Measurements from ENCODE around the gene RBM44.
"Not testable (repeated sequence)": the region's sequence is repeated elsewhere in the genome, so short reads cannot be mapped to it uniquely, and the experiment has no call there.

The RBM44 gene

DNA sequence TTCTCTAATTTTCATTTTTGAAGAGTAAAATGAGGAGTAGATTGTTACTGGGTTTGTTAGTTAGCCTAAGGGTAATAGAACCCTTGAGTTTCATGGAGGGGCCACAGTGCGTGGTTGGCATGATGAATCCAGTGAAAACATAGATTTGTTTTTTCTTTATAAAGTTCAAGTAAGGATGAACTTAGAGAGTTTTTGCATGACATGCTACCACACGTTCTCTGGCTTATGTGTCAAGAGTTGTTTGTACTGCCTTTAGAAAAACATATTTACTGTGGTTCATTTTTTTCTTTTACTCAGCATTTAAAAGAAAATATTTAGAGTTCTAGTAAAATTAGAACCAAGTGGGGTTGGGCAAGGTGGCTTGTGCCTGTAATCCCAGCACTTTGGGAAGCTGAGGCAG lies 21.8 kb downstream of the RBM44 start:
- Histone ChIP-seq H3K4me1 (ENCODE audit: insufficient read depth, low read length) (no peaks in the 10 kb centered on the region), H3K4me3 (ENCODE audit: low read depth in 1 of 2, low read length in 2 of 2) (no peak overlapping the region), H3K36me3 (ENCODE audit: insufficient read depth, low read length) (no peaks in the 10 kb centered on the region), H3K27ac (ENCODE audit: low read depth, low read length) (no peak overlapping the region), H3K9ac (ENCODE audit: low read length) (no peak overlapping the region), H3K27me3 (ENCODE audit: control insufficient read depth in 1 of 2, insufficient read depth in 2 of 2, low read length in 2 of 2) (no peaks in the 10 kb centered on the region), H3K9me3 (ENCODE audit: low read length) (no peaks in the 10 kb centered on the region)

DNA sequence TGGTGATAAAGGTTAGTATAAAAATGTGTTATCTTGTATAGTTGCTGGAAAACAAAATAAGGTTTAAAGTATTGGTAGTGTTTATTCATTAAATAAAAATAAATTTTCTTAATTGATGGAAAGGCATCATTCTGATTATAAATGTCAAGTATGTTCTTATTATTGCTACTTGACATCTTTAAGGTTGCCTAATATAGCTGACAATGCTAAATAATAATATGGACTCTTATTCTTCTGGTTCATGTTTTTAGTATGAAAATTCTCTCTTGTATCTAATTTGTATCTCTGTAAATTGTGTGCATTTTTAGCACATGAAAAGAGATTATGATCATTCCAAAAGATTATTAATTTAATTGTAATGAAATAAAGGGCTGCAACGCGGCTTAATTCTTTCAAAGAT lies 25.0 kb downstream of the RBM44 start:
- H3K4me3 ChIP-seq (ENCODE audit: low read depth in 1 of 2, low read length in 2 of 2): no peak overlapping the region
- no peak overlapping the region for H3K27ac ChIP-seq (ENCODE audit: low read depth, low read length)
- no peaks in the 10 kb centered on the region for H3K27me3 ChIP-seq (ENCODE audit: control insufficient read depth in 1 of 2, insufficient read depth in 2 of 2, low read length in 2 of 2)
- H3K9ac ChIP-seq (ENCODE audit: low read length): no peak overlapping the region
- no peaks in the 10 kb centered on the region for H3K9me3 ChIP-seq (ENCODE audit: low read length)
- H3K4me1 ChIP-seq (ENCODE audit: insufficient read depth, low read length): no peaks in the 10 kb centered on the region
- no peaks in the 10 kb centered on the region for H3K36me3 ChIP-seq (ENCODE audit: insufficient read depth, low read length)

DNA sequence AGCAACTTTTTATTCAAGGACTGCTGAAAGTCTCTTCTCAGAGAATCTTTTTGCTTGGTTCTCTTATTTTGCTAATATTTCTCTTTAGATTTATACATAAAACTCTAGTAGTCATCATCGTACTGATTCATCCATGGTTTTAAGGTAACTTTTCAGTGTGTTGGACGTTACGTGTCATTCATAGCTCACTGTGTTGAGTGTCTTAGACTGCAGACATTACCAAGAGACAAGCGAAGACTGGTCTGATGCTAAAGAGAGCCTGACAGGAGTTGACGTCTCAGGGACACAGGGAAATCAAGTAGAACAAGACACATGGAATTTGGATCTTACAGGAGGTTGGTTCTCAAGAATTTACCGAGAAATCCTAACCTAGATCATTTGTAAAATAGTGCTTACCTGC lies 25.5 kb downstream of the RBM44 start:
- Histone ChIP-seq H3K27ac (ENCODE audit: low read depth, low read length) (no peak overlapping the region), H3K4me3 (ENCODE audit: low read depth in 1 of 2, low read length in 2 of 2) (no peak overlapping the region), H3K27me3 (ENCODE audit: control insufficient read depth in 1 of 2, insufficient read depth in 2 of 2, low read length in 2 of 2) (no peaks in the 10 kb centered on the region), H3K4me1 (ENCODE audit: insufficient read depth, low read length) (no peaks in the 10 kb centered on the region), H3K36me3 (ENCODE audit: insufficient read depth, low read length) (no peaks in the 10 kb centered on the region), H3K9me3 (ENCODE audit: low read length) (no peaks in the 10 kb centered on the region), H3K9ac (ENCODE audit: low read length) (no peak overlapping the region)

DNA sequence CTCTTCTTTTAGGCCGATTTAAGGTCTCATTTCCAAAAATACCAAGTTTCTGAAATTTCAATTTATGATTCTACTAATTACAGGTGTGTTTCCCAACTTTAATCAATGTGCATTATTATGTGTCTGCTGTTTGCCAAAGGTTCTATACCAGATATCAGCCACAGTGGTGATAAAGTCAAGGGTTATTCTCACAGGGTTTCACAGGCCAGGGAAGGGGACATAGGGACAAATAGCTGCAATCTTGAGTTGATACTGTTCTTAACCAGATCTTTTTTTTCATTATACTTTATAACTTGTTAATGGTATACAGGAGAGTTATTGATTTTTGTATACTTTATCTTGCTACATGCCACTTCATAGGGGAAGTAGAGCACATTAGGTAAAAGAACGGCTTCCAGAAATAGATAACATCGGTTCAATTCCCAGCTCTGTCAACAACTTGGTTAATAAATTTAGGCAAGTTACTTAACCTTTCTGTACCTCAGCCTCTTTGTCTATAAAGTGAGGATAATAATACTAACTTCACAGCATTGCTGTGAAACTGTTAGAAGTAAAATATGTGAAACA lies 28.9 kb downstream of the RBM44 start:
- H3K4me3 ChIP-seq (ENCODE audit: low read depth in 1 of 2, low read length in 2 of 2): no peak overlapping the region
- no peak overlapping the region for H3K27ac ChIP-seq (ENCODE audit: low read depth, low read length)
- no peaks in the 10 kb centered on the region for H3K27me3 ChIP-seq (ENCODE audit: control insufficient read depth in 1 of 2, insufficient read depth in 2 of 2, low read length in 2 of 2)
- H3K4me1 ChIP-seq (ENCODE audit: insufficient read depth, low read length): no peaks in the 10 kb centered on the region
- H3K9ac ChIP-seq (ENCODE audit: low read length): no peak overlapping the region
- no peaks in the 10 kb centered on the region for H3K9me3 ChIP-seq (ENCODE audit: low read length)
- H3K36me3 ChIP-seq (ENCODE audit: insufficient read depth, low read length): no peaks in the 10 kb centered on the region

DNA sequence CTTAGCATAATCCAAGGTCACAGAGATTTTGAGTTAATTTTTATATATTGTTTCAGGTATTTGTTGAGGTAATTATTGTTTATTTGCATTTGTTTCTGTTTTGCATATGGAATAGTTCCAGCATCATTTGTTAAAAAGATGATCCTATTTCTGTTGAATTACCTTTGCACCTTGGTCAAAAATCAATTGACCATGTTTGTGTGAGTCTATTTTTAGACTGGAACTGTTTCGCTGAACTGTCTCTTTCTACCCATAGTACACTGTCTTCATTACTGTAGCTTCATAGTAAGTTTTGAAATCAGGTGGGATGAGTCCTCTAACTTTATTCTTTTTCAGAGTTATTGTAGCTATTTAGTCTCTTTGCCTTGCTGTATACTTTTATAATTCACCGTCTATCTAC lies 31.9 kb downstream of the RBM44 start:
- Histone ChIP-seq H3K36me3 (ENCODE audit: insufficient read depth, low read length) (no peaks in the 10 kb centered on the region), H3K27me3 (ENCODE audit: control insufficient read depth in 1 of 2, insufficient read depth in 2 of 2, low read length in 2 of 2) (no peaks in the 10 kb centered on the region), H3K4me3 (ENCODE audit: low read depth in 1 of 2, low read length in 2 of 2) (no peak overlapping the region), H3K9me3 (ENCODE audit: low read length) (no peaks in the 10 kb centered on the region), H3K4me1 (ENCODE audit: insufficient read depth, low read length) (no peaks in the 10 kb centered on the region), H3K9ac (ENCODE audit: low read length) (no peak overlapping the region), H3K27ac (ENCODE audit: low read depth, low read length) (no peak overlapping the region)

DNA sequence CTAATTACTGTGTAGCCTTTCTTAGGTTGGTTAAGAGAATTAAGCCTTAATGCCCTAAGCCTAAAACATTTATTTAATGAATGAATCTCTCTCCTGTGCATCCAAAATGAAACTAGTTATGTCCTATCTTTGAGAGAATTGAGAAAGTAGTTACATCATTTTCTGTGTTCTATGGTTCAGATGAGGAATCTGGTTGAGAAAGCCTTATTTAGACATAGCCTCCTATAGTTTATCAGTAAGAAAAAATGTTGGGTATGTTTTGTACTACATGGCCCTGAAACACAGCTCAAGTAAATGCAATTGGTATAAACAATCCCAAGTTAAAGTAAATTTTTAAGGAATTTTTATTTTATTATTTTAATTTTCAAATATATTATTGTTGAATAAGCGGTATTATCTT lies 35.0 kb downstream of the RBM44 start:
- Histone ChIP-seq H3K4me3 (ENCODE audit: low read depth in 1 of 2, low read length in 2 of 2) (no peak overlapping the region), H3K4me1 (ENCODE audit: insufficient read depth, low read length) (no peaks in the 10 kb centered on the region), H3K9ac (ENCODE audit: low read length) (no peak overlapping the region), H3K27ac (ENCODE audit: low read depth, low read length) (no peak overlapping the region), H3K27me3 (ENCODE audit: control insufficient read depth in 1 of 2, insufficient read depth in 2 of 2, low read length in 2 of 2) (no peaks in the 10 kb centered on the region), H3K36me3 (ENCODE audit: insufficient read depth, low read length) (no peaks in the 10 kb centered on the region), H3K9me3 (ENCODE audit: low read length) (no peaks in the 10 kb centered on the region)

DNA sequence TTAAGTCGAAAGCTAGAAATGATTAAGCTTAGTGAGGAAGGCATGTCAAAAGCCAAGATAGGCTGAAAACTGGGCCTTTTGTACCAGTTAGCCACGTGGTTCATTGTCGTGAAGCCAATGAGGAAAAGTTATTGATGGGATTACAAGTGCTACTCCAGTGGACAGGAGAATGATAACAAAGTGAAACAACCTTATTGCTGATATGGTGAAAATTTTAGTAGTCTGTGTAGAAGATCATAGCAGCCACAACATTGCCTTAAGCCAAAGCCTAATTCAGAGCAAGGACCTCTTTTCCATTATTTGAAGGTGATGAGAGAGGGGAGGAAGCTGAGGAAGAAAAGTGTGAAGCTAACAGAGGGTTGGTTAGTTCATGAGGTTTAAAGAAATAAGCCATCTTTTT lies 36.8 kb downstream of the RBM44 start:
- no peaks in the 10 kb centered on the region for H3K27me3 ChIP-seq (ENCODE audit: control insufficient read depth in 1 of 2, insufficient read depth in 2 of 2, low read length in 2 of 2)

DNA sequence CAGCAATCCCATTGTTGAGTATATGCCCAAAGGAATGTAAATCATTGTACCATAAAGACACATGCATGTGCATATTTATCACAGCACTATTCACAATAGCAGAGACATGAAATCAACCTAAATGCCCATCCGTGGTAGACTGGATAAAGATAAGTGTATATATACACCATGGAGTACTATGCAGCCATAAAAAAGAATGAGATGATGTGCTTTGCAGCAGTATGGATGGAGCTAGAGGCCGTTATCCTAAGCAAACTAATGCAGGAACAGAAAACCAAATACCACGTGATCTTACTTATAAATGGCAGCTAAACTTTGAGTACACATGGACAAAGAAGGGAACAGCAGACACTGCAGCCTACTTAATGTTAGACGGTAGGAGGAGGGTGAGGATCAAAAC lies 42.5 kb downstream of the RBM44 start:
- no peaks in the 10 kb centered on the region for H3K36me3 ChIP-seq (ENCODE audit: insufficient read depth, low read length)

More for the DNA sequence above, 36.8 kb downstream of the RBM44 start:
- H3K36me3 ChIP-seq (ENCODE audit: insufficient read depth, low read length): no peaks in the 10 kb centered on the region
- no peak overlapping the region for H3K27ac ChIP-seq (ENCODE audit: low read depth, low read length)
- H3K9me3 ChIP-seq (ENCODE audit: low read length): no peaks in the 10 kb centered on the region
- H3K4me3 ChIP-seq (ENCODE audit: low read depth in 1 of 2, low read length in 2 of 2): no peak overlapping the region
- no peaks in the 10 kb centered on the region for H3K4me1 ChIP-seq (ENCODE audit: insufficient read depth, low read length)
- no peak overlapping the region for H3K9ac ChIP-seq (ENCODE audit: low read length)

DNA sequence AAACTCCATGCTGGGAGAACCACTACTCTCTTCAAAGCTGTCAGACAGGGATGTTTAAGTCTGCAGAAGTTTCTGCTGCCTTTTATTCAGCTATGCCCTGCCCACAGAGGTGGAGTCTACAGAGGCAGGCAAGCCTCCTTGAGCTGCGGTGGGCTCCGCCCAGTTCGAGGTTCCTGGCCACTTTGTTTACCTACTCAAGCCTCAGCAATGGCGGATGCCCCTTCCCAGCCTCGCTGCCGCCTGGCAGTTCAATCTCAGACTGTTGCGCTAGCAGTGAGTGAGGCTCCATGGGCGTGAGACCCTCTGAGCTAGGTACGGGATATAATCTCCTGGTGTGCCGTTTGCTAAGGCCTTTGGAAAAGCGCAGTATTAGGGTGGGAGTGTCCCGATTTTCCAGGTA lies 50.4 kb downstream of the RBM44 start:
- not testable (repeated sequence) for H3K9ac ChIP-seq (ENCODE audit: low read length); H3K27ac ChIP-seq (ENCODE audit: low read depth, low read length); H3K4me1 ChIP-seq (ENCODE audit: insufficient read depth, low read length); H3K4me3 ChIP-seq (ENCODE audit: low read depth in 1 of 2, low read length in 2 of 2); H3K27me3 ChIP-seq (ENCODE audit: control insufficient read depth in 1 of 2, insufficient read depth in 2 of 2, low read length in 2 of 2); H3K36me3 ChIP-seq (ENCODE audit: insufficient read depth, low read length); H3K9me3 ChIP-seq (ENCODE audit: low read length)

More for the DNA sequence above, 42.5 kb downstream of the RBM44 start:
- no peak overlapping the region for H3K9ac ChIP-seq (ENCODE audit: low read length)
- no peaks in the 10 kb centered on the region for H3K4me1 ChIP-seq (ENCODE audit: insufficient read depth, low read length)
- no peaks in the 10 kb centered on the region for H3K27me3 ChIP-seq (ENCODE audit: control insufficient read depth in 1 of 2, insufficient read depth in 2 of 2, low read length in 2 of 2)
- H3K4me3 ChIP-seq (ENCODE audit: low read depth in 1 of 2, low read length in 2 of 2): no peak overlapping the region
- no peak overlapping the region for H3K27ac ChIP-seq (ENCODE audit: low read depth, low read length)
- no peaks in the 10 kb centered on the region for H3K9me3 ChIP-seq (ENCODE audit: low read length)

DNA sequence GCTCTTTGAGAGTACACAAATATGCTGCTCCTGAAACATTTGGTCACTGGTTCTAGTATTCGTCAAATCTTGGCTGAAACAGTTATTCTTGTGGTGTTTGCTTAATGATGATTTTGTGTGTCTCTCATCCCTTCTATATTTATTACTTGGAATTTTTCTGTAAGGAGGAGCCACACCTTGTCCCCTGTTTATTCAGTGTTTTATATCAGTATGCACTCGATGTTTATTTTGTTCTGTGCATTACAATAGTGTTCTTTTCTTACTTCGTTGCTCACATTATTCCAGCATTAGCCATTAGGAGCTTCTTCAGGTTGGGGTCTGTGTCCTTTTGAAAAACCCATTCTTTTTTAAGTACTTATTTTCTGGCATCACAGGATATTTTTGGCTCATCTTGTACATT lies 55.7 kb downstream of the RBM44 start:
- no peak overlapping the region for H3K9ac ChIP-seq (ENCODE audit: low read length)
- H3K4me3 ChIP-seq (ENCODE audit: low read depth in 1 of 2, low read length in 2 of 2): no peak overlapping the region
- no peaks in the 10 kb centered on the region for H3K27me3 ChIP-seq (ENCODE audit: control insufficient read depth in 1 of 2, insufficient read depth in 2 of 2, low read length in 2 of 2)
- no peaks in the 10 kb centered on the region for H3K36me3 ChIP-seq (ENCODE audit: insufficient read depth, low read length)
- H3K9me3 ChIP-seq (ENCODE audit: low read length): no peaks in the 10 kb centered on the region
- H3K27ac ChIP-seq (ENCODE audit: low read depth, low read length): no peak overlapping the region
- H3K4me1 ChIP-seq (ENCODE audit: insufficient read depth, low read length): peaks cover 7% of the 10 kb centered on the region

DNA sequence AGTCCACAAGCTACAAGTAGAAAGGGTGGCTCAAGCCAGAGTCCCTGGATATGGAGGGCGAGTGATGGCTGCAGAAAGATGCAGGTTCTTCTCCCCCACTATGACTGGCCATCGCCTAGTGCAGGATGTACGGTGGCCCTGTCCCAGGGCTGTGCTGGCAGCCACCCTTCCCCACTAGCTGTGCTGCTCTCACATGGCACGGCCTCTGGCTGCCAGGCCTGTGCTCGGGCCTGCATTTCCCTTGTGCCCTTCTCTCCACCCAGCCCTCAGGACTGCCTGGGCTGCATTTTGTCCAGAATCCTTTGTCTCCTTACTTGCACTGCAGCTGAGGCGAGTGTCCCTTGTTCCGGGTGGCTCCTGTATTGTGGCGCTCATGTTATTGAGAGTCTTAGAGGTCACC lies 59.2 kb downstream of the RBM44 start:
- peaks cover 19% of the 10 kb centered on the region for H3K4me1 ChIP-seq (ENCODE audit: insufficient read depth, low read length)
- no peak overlapping the region for H3K9ac ChIP-seq (ENCODE audit: low read length)
- no peaks in the 10 kb centered on the region for H3K9me3 ChIP-seq (ENCODE audit: low read length)
- H3K27ac ChIP-seq (ENCODE audit: low read depth, low read length): no peak overlapping the region
- H3K27me3 ChIP-seq (ENCODE audit: control insufficient read depth in 1 of 2, insufficient read depth in 2 of 2, low read length in 2 of 2): no peaks in the 10 kb centered on the region
- H3K4me3 ChIP-seq (ENCODE audit: low read depth in 1 of 2, low read length in 2 of 2): no peak overlapping the region
- H3K36me3 ChIP-seq (ENCODE audit: insufficient read depth, low read length): no peaks in the 10 kb centered on the region

DNA sequence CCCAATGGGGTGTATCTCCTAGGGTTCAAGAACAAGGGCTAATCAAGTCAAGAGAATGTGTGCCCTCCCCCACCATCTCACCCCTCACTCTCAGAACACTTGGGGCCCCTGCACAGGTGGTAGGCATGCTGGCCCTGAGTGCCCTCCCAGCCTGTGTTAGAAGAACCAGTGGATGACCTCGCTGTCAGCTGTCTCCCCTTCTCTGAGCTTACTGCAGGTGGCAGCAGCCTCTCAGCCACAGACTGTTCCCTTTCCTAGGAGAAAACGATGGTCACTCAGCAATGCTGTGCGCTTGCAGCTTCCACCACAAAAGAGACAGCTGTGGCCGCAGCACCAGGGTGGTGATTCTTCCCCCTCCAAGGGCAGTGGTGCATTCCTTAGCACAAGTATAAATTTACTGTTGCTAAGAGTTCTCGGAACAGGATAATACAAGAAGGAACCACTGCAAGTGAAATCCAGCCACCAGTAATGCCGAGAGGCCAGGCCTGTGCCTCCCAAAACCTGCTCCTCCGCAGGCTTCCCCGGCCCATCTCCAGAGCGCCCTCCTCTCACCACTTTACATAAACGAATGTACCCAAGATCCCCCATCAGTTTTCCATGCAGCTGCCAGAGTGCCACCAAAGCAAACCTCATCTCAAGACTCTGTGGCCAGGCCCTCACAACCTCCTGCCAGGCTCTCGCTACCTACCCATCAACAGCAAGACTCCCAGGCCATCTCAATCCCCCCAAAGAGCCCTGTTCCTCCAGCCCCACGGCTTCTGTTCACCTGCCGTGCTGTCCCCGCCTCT lies 59.9 kb downstream of the RBM44 start:
- Histone ChIP-seq H3K9me3 (ENCODE audit: low read length) (no peaks in the 10 kb centered on the region), H3K27me3 (ENCODE audit: control insufficient read depth in 1 of 2, insufficient read depth in 2 of 2, low read length in 2 of 2) (no peaks in the 10 kb centered on the region), H3K4me3 (ENCODE audit: low read depth in 1 of 2, low read length in 2 of 2) (peak overlapping the region; percentile 41 to 60), H3K4me1 (ENCODE audit: insufficient read depth, low read length) (peaks cover 26% of the 10 kb centered on the region), H3K9ac (ENCODE audit: low read length) (peak overlapping the region; percentile 12), H3K27ac (ENCODE audit: low read depth, low read length) (peak overlapping the region; percentile 93), H3K36me3 (ENCODE audit: insufficient read depth, low read length) (no peaks in the 10 kb centered on the region)

Data from muscle layer of colon (tissue), 2 donors.